ENCODE results near the gene IREB2. TPM values are rescaled to one million over a fixed set of nuclear protein-coding genes. Genes with fewer than 3 reads are reported as not detected.
"Not testable (repeated sequence)": the region's sequence is repeated elsewhere in the genome, so short reads cannot be mapped to it uniquely, and the experiment has no call there.

Gene IREB2
- total RNA-seq, 4 donors from 2014 or later, result 17.2 to 35.3 (median 25.1) TPM

DNA sequence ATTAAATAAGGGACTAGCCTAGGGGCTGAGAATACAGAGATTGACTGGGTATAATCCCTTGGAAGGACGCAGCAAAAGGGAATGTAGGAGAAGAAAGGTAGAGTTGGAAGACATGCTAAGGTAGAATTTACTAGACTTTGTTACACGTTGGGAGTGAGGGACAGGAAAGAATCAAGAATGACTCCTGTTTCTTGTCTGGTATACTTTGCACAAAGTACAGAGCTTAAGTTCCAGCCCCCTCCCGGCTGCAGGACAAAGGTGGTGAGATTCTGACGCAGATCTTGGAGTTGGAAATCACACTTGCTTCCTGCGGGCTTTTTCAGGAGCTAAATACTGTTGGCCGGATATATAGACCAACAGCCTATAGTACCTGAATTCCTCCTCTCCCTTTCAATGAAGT lies 70.3 kb downstream of the IREB2 start:
- Histone ChIP-seq H3K9me3 (no peaks in the 10 kb centered on the region), H3K4me1 (peaks cover 6 to 16% (median 7%) of the 10 kb centered on the region in 3 donors), H3K36me3 (no peaks in the 10 kb centered on the region), H3K27ac (peak overlapping the region in 3 of 4 donors; percentile 75 to 87 (median 84)), H3K4me3 (peak overlapping the region; percentile 70 to 85 (median 82)), H3K27me3 (no peaks in the 10 kb centered on the region)
- DNase-seq, result no peak
- intact Hi-C loops (cut with DNase I), result no loop called here
- TF ChIP-seq, protein P1, sequence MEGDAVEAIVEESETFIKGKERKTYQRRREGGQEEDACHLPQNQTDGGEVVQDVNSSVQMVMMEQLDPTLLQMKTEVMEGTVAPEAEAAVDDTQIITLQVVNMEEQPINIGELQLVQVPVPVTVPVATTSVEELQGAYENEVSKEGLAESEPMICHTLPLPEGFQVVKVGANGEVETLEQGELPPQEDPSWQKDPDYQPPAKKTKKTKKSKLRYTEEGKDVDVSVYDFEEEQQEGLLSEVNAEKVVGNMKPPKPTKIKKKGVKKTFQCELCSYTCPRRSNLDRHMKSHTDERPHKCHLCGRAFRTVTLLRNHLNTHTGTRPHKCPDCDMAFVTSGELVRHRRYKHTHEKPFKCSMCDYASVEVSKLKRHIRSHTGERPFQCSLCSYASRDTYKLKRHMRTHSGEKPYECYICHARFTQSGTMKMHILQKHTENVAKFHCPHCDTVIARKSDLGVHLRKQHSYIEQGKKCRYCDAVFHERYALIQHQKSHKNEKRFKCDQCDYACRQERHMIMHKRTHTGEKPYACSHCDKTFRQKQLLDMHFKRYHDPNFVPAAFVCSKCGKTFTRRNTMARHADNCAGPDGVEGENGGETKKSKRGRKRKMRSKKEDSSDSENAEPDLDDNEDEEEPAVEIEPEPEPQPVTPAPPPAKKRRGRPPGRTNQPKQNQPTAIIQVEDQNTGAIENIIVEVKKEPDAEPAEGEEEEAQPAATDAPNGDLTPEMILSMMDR (IDR thresholded peaks at IDR 0.05), result no peak
- no peak for TF ChIP-seq POLR2A (IDR thresholded peaks at IDR 0.05)
- WGBS, 2 donors, result 26 to 29% methylated on average over 6 of the region's 6 CpGs

DNA sequence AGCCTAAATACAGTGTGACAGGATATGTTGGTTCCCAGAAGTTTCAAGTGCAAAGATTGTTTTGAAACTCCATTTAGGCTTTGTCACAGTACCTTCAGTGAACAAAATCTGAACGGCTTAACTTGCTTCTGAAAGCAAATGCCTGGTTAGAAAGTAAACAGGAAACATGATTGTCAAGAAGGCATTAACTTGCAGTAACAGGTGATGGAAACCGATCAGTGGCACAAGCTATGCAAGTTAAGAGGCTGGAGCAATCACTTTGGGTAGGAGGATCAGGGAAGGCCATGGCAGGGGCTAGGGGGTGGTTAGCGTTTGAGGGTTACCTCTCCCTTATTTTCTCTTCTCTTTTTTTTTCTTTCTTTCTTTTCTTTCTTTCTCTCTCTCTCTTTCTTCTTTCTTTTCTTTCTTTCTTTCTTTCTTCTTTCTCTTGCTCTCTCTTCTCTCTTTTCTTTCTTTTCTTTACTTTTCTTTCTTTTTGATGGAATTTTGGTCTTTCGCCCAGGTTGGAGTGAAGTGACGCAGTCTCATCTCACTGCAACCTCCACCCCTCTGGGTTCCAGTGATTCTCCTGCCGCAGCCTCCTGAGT lies 71.8 kb downstream of the IREB2 start:
- no peak overlapping the region for H3K27ac ChIP-seq
- DNase-seq, result no peak
- no peak overlapping the region for H3K4me3 ChIP-seq
- peaks cover 6 to 16% (median 7%) of the 10 kb centered on the region in 3 donors for H3K4me1 ChIP-seq
- no peaks in the 10 kb centered on the region for H3K9me3 ChIP-seq
- no peaks in the 10 kb centered on the region for H3K27me3 ChIP-seq
- no peaks in the 10 kb centered on the region for H3K36me3 ChIP-seq
- intact Hi-C loops (cut with DNase I), result no loop called here
- TF ChIP-seq, protein P1 (IDR thresholded peaks at IDR 0.05), result no peak
- TF ChIP-seq POLR2A (IDR thresholded peaks at IDR 0.05), result no peak
- 64 to 66% methylated on average over 6 of the region's 6 CpGs for WGBS, 2 donors

DNA sequence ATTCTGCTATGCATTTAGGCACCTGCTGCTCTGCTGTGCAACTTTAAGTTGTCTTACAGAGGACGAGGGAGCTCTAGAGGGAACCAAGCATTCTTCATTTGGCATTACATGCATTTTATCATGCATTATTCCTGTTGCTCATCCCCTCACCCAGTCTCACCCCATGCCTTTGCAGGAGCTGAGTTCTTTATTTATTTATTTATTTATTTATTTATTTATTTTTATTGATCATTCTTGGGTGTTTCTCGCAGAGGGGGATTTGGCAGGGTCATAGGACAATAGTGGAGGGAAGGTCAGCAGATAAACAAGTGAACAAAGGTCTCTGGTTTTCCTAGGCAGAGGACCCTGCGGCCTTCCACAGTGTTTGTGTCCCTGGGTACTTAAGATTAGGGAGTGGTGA lies 82.0 kb downstream of the IREB2 start:
- intact Hi-C loops (cut with DNase I); H3K4me1 ChIP-seq; H3K27me3 ChIP-seq; DNase-seq; H3K4me3 ChIP-seq; H3K9me3 ChIP-seq; H3K27ac ChIP-seq: not testable (repeated sequence)
- peaks cover 0 to 12% (median 0%) of the 10 kb centered on the region in 3 donors for H3K36me3 ChIP-seq
- 95 to 100% methylated on average over 1 of the region's 3 CpGs for WGBS, 2 donors

DNA sequence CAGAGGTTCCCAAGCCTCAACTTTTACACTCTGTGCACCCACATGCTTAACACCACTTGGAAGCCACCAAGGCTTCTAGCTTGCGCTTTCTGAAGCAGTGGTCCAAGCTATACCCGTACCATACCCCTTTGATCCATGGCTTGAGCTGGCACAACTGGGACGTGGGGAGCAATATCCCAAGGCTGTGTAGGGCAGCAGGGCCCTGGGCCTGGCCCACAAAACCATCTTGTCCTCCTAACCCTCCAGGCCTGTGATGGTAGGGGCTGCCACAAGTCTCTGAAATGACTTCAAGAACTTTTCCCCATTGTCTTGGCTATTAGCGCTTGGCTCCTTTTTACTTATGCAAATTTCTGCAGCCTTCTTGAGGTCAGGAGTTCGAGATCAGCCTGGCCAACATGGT lies 86.2 kb downstream of the IREB2 start:
- H3K4me3 ChIP-seq, result no peak overlapping the region
- intact Hi-C loops (cut with DNase I), result no loop called here
- no peaks in the 10 kb centered on the region for H3K4me1 ChIP-seq
- WGBS, 2 donors, result 83 to 100% methylated on average over 3 to 4 of the region's 5 CpGs
- no peaks in the 10 kb centered on the region for H3K9me3 ChIP-seq
- no peaks in the 10 kb centered on the region for H3K27me3 ChIP-seq
- no peak for DNase-seq
- H3K36me3 ChIP-seq, result no peaks in the 10 kb centered on the region
- H3K27ac ChIP-seq, result no peak overlapping the region
- no peak for TF ChIP-seq POLR2A (IDR thresholded peaks at IDR 0.05)
- TF ChIP-seq, protein P1 (IDR thresholded peaks at IDR 0.05), result no peak

DNA sequence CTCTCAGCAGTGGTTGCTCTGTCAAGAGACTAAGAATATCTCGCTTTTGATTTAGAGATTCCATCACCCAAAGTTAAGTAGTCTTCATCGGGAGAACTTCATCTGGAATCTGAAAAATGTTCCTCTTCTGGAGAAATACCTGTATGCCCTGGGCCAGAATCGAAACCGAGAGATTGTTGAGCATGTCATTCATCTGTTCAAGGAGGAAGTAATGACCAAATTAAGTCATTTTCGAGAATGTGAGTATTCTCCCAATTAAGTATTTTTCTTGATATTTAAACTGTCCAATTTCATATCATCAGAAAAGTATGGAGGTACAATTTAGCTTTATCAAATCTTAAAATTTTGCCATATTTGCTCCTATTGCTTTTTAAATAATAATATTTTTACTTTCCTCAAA lies 89.3 kb downstream of the IREB2 start:
- no peaks in the 10 kb centered on the region for H3K36me3 ChIP-seq
- H3K4me3 ChIP-seq, result no peak overlapping the region
- 87 to 88% methylated on average over 5 of the region's 5 CpGs for WGBS, 2 donors
- H3K4me1 ChIP-seq, result no peaks in the 10 kb centered on the region
- no peak overlapping the region for H3K27ac ChIP-seq
- intact Hi-C loops (cut with DNase I), result no loop called here
- no peak for DNase-seq
- H3K9me3 ChIP-seq, result no peaks in the 10 kb centered on the region
- no peaks in the 10 kb centered on the region for H3K27me3 ChIP-seq
- TF ChIP-seq POLR2A (IDR thresholded peaks at IDR 0.05), result no peak
- TF ChIP-seq, protein P1 (IDR thresholded peaks at IDR 0.05), result no peak

DNA sequence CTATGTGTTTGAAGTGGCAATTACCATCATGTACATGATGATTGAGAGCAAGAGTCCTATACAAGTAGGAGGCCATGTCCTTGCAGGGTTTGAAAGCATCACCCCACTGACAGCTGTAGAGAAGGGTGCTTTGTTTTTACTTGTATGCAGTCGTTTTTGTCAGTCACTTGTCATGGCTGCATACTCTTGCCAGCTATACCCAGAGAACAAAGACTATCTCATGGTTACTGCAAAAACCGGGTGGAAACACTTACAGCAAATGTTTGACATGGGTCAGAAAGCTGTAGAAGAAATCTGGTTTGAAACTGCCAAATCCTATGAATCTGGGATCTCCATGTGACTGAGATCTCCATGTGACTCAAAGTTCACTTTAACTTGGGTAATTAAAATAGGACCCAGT lies 95.3 kb downstream of the IREB2 start:
- H3K4me3 ChIP-seq, result no peak overlapping the region
- no peaks in the 10 kb centered on the region for H3K27me3 ChIP-seq
- TF ChIP-seq, protein P1 (IDR thresholded peaks at IDR 0.05), result no peak
- TF ChIP-seq POLR2A (IDR thresholded peaks at IDR 0.05), result no peak
- intact Hi-C loops (cut with DNase I), result no loop called here
- no peaks in the 10 kb centered on the region for H3K4me1 ChIP-seq
- no peaks in the 10 kb centered on the region for H3K36me3 ChIP-seq
- no peaks in the 10 kb centered on the region for H3K9me3 ChIP-seq
- no peak for DNase-seq
- 40 to 48% methylated on average over 2 of the region's 2 CpGs for WGBS, 2 donors
- H3K27ac ChIP-seq, result no peak overlapping the region
